K562 (cell line): Measurements from ENCODE around the gene SFT2D2. TPM values are rescaled to one million over a fixed set of nuclear protein-coding genes. Genes with fewer than 3 reads are reported as not detected.
A peak's percentile ranks its signal among the peaks of the same experiment; 100 is the strongest.

Experiments
- BCL6 ChIP-seq: fragments of 250-450 bp; sonication (Bioruptor Pico); IDR thresholded peaks from 2 replicates; pipeline ENCODE4 v1.4.0; 2020
- CTCF ChIP-seq, 3 experiments: IDR thresholded peaks in 2 of 3; conservative IDR thresholded peaks in 1 of 3; 2 replicates each; pipeline ENCODE4 v1.5.1; 2011 to 2012; ENCODE audit warnings: low read length in 3 of 3, mild to moderate bottlenecking in 3 of 3, control low read depth in 2 of 3, improper control_type of control experiment in 1 of 3, inconsistent platforms in 1 of 3, low read depth in 1 of 3, mixed read lengths in 1 of 3, moderate library complexity in 1 of 3; ENCODE audit not compliant: insufficient read depth in 2 of 3
- FOXP1 ChIP-seq: sonication (generic); formaldehyde crosslinking; IDR thresholded peaks from 2 replicates; pipeline ENCODE4 v1.8.0; 2022; ENCODE audit warnings: mild to moderate bottlenecking, missing genetic modification reagents
- JUND ChIP-seq, 2 experiments: IDR thresholded peaks; 2 replicates in 1 of 2; 3 replicates in 1 of 2; pipeline ENCODE4 v1.6.1; 2011; ENCODE audit warnings: borderline replicate concordance in 2 of 2, low read depth in 2 of 2, low read length in 2 of 2, improper control_type of control experiment in 1 of 2, missing biosample characterization in 1 of 2, missing genetic modification characterization in 1 of 2, missing genetic modification reagents in 1 of 2
- MAZ ChIP-seq, 2 experiments: fragments of 450-650 bp in 1 of 2; sonication (generic) in 1 of 2; formaldehyde crosslinking; IDR thresholded peaks in 1 of 2; conservative IDR thresholded peaks in 1 of 2; 2 replicates each; pipeline versions ENCODE4 v1.4.0 to v1.5.0; 2020; ENCODE audit warnings: mild to moderate bottlenecking in 1 of 2, missing genetic modification reagents in 1 of 2
- MLLT1 ChIP-seq, 2 experiments: fragments of 450-650 bp; IDR thresholded peaks; 2 replicates each; pipeline ENCODE4 v1.6.1; 2016
- REST ChIP-seq, 2 experiments: fragments of 450-650 bp; formaldehyde crosslinking in 1 of 2; IDR thresholded peaks; 2 replicates each; pipeline versions ENCODE4 v1.4.0 to v1.6.1; 2014 to 2020; ENCODE audit warnings: mild to moderate bottlenecking in 2 of 2, borderline replicate concordance in 1 of 2, low read depth in 1 of 2
- SIX5 ChIP-seq, 2 experiments: IDR thresholded peaks; 2 replicates each; pipeline ENCODE4 v1.6.1; 2011; ENCODE audit warnings: low read length in 2 of 2, borderline replicate concordance in 1 of 2, low read depth in 1 of 2, mild to moderate bottlenecking in 1 of 2, moderate library complexity in 1 of 2; ENCODE audit not compliant: insufficient read depth in 1 of 2
- STAT5B ChIP-seq: fragments of 250-450 bp; sonication (Bioruptor Pico); IDR thresholded peaks from 2 replicates; pipeline ENCODE4 v1.8.0; 2021; ENCODE audit warnings: mild to moderate bottlenecking, inconsistent platforms
- TAF7 ChIP-seq: fragments of 450-650 bp; IDR thresholded peaks from 2 replicates; pipeline ENCODE4 v1.6.1; 2016; ENCODE audit warnings: missing genetic modification characterization, missing compliant biosample characterization
- TAL1 ChIP-seq: fragments of 450-650 bp; IDR thresholded peaks from 2 replicates; pipeline ENCODE4 v1.6.1; 2016; ENCODE audit warnings: mild to moderate bottlenecking
- TGIF2 ChIP-seq: sonication (generic); formaldehyde crosslinking; IDR thresholded peaks from 2 replicates; pipeline ENCODE4 v1.8.1; 2022; ENCODE audit warnings: mild to moderate bottlenecking, missing genetic modification reagents, moderate library complexity
- XRCC5 ChIP-seq: fragments of 200-400 bp; formaldehyde crosslinking; IDR thresholded peaks from 2 replicates; pipeline ENCODE4 v1.6.1; 2017; ENCODE audit warnings: low read depth, mild to moderate bottlenecking, low read length
- ZNF584 ChIP-seq: fragments of 200-800 bp; sonication (Bioruptor generic); IDR thresholded peaks from 2 replicates; pipeline ENCODE4 v1.6.1; 2016; ENCODE audit warnings: low read depth, mild to moderate bottlenecking, missing genetic modification characterization, missing compliant biosample characterization
- ZNF780A ChIP-seq: fragments of 250-450 bp; sonication (Bioruptor Pico); IDR thresholded peaks from 2 replicates; pipeline ENCODE4 v1.5.0; 2021; ENCODE audit warnings: mild to moderate bottlenecking
- polyA plus RNA-seq, 8 experiments: library from polyadenylated mRNA; depleted of rRNA in 4 of 8; stranded (reverse) in 5 of 8; unstranded in 3 of 8; fragments of >200 nt; fragmentation: Nextera tagmentation in 2 of 8; fragmentation: Illumina TruSeq in 1 of 8; extraction: Ambion mirVana in 2 of 8; extraction: Trizol in 1 of 8; gene quantifications; 2 replicates each; pipeline versions ENCODE4 v1.2.1 to v1.2.3, GENCODE V29; 2011 to 2014; ENCODE audit warnings: inconsistent platforms in 1 of 8, missing spikeins in 1 of 8
- total RNA-seq, 7 experiments: library from RNA; depleted of rRNA in 6 of 7; stranded (reverse); fragments of >200 nt in 6 of 7; fragmentation: Illumina TruSeq in 2 of 7; extraction: Trizol in 2 of 7; gene quantifications; 2 replicates each; pipeline versions ENCODE4 v1.2.1 to v1.2.3, GENCODE V29; 2011 to 2021; ENCODE audit warnings: low replicate concordance in 1 of 7

SFT2D2 gene
- total and polyA plus RNA-seq, 9 of the 15 experiments (the other 6 are each of a cell fraction or from before 2014, with no cell fraction given), result 3.4 to 50.1 (median 21.6) TPM

- no peak for TF ChIP-seq TGIF2 (CRISPR knock-in tag)
- TF ChIP-seq TAF7 (tag), result no peak
- peak; percentile 86 to 89 (median 88) for TF ChIP-seq CTCF (IDR thresholded peaks at IDR 0.05 in 2 of 3, conservative IDR thresholded peaks at IDR 0.05 in 1 of 3; ENCODE audit: insufficient read depth in 2 of 3, low read depth in 1 of 3, low read length in 3 of 3)
- TF ChIP-seq FOXP1 (CRISPR knock-in tag), result no peak
- peak; percentile 71; the same call in 1 of the 2 replicates for TF ChIP-seq REST (IDR thresholded peaks at IDR 0.05; ENCODE audit: borderline replicate concordance)
- no peak for TF ChIP-seq REST (CRISPR knock-in tag; IDR thresholded peaks at IDR 0.05; ENCODE audit: low read depth)
- no peak for TF ChIP-seq STAT5B (CRISPR knock-in tag)
- no peak for TF ChIP-seq ZNF780A (CRISPR knock-in tag)
- peak; percentile 68; the same call in 1 of the 2 replicates for TF ChIP-seq XRCC5
- no peak for TF ChIP-seq SIX5 (IDR thresholded peaks at IDR 0.05; ENCODE audit: borderline replicate concordance in 1 of 2, insufficient read depth in 1 of 2, low read depth in 1 of 2, low read length in 2 of 2)
- no peak for TF ChIP-seq ZNF584 (CRISPR knock-in tag)
- TF ChIP-seq JUND (IDR thresholded peaks at IDR 0.05; ENCODE audit: borderline replicate concordance, low read depth, low read length), result 0 out of 2 replicates have a peak, but pooled peaks have one; percentile 44
- TF ChIP-seq JUND (tag; IDR thresholded peaks at IDR 0.05; ENCODE audit: borderline replicate concordance, low read depth, low read length), result no peak; the same call in 2 of the 3 replicates
- TF ChIP-seq MAZ (CRISPR knock-in tag; conservative IDR thresholded peaks at IDR 0.05 in 1 of 2, IDR thresholded peaks at IDR 0.05 in 1 of 2), result peak; percentile 26 to 45; a peak in 1 of 4 replicates
- TF ChIP-seq TAL1, result no peak
- no peak for TF ChIP-seq MLLT1 (IDR thresholded peaks at IDR 0.05)
- TF ChIP-seq BCL6 (CRISPR knock-in tag), result no peak
Observed at GRCh38 chr1:168234846-168235547, 9.2 kb downstream of the SFT2D2 start (continued).
